Adipose tissue (tissue), 3 donors: ENCODE data around the gene CD300LG. TPM values are rescaled to one million over a fixed set of nuclear protein-coding genes. Genes with fewer than 3 reads are reported as not detected.

ENCODE experiments used
- H3K27ac ChIP-seq: one replicate; pipeline ENCODE4 v1.5.1; 2013; ENCODE audit warnings: low read depth, low read length
- WGBS, 3 donors: extraction: QIAGEN DNeasy Blood & Tissue Kit; methylation state at CpG; one replicate each; pipeline ENCODE4 v1.1.7; 2013; 5-methylcytosine and 5-hydroxymethylcytosine counted together
- polyA plus RNA-seq, 3 donors: library from polyadenylated mRNA; stranded (reverse); fragments of 200-250 nt; gene quantifications; one replicate each; pipeline ENCODE4 v1.2.3, GENCODE V29; 2013
- donor health status: healthy with polysubstance abuse.
- donor health status: Bipolar disorder and iron deficiency.
- donor health status: healthy.

The CD300LG gene
- polyA plus RNA-seq, 3 donors = 7.2 to 117 (median 44.2) TPM

DNA sequence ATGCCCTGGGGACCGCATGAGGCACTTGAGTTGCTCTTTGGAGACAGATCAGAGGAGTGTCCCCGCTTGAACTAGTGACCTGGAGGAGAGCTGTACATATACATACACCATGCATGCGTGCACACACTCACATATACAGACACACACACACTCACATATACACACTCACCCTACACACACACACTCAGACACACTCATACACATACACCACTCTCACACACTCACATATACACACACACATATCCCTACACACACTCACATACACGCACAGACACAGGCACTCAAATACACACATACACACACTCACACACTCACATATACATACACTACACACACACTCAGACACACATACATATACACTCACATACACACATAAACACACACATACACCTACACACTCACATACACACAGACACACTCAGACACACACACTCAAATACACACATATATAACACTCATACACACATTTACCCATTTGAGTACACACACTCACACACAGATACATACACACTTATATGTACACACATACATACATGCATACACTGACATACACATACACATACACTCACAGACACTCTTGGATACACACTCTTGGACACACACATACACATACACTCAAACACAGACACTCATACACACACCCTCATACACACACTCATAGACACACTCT, 65.8 kb downstream of the CD300LG start:
- H3K27ac ChIP-seq = no peak overlapping the region
- WGBS, 3 donors = 62 to 70% (median 66%) methylated on average over 4 of the region's 4 CpGs

Other genes with a start within 250 kb of the CD300LG start
- gene MEOX1, start 185.3 kb upstream of the CD300LG start, polyA plus RNA-seq = 10 to 100 TPM in 2 of 3 donors, 1 to 10 TPM in 1; 1.7 to 30.4 (median 27.6) TPM
- not detected for gene SOST, start 88.4 kb upstream of the CD300LG start, polyA plus RNA-seq
- 10 to 100 TPM; 25.2 to 52.0 (median 36.2) TPM for gene DUSP3, start 68.2 kb upstream of the CD300LG start, polyA plus RNA-seq
- not detected for gene CFAP97D1, start 66.7 kb upstream of the CD300LG start, polyA plus RNA-seq
- 1 to 10 TPM; 4.9 to 7.0 (median 5.6) TPM for gene MPP3, start 14.0 kb upstream of the CD300LG start, polyA plus RNA-seq
- 1 to 10 TPM in 1 of 3 donors, under 1 TPM in 2; 0.61 to 3.3 (median 0.71) TPM for gene MPP2, start 60.4 kb downstream of the CD300LG start, polyA plus RNA-seq
- gene PPY, start 95.3 kb downstream of the CD300LG start, polyA plus RNA-seq = 10 to 100 TPM in 1 of 3 donors, not detected in 2; 89.3 TPM
- gene PYY, start 106.8 kb downstream of the CD300LG start, polyA plus RNA-seq = not detected
- 1 to 10 TPM in 1 of 3 donors, under 1 TPM in 2; 0.34 to 1.0 (median 0.45) TPM for gene NAGS, start 157.4 kb downstream of the CD300LG start, polyA plus RNA-seq
- gene TMEM101, start 167.8 kb downstream of the CD300LG start, polyA plus RNA-seq = 10 to 100 TPM; 18.7 to 35.4 (median 22.9) TPM
- 10 to 100 TPM; 13.7 to 30.6 (median 28.6) TPM for gene LSM12, start 219.5 kb downstream of the CD300LG start, polyA plus RNA-seq
- 10 to 100 TPM; 39.4 to 85.3 (median 39.5) TPM for gene G6PC3, start 223.6 kb downstream of the CD300LG start, polyA plus RNA-seq